ENCODE measurements around the gene NWD2.

- TF ChIP-seq YY1 (IDR thresholded peaks at IDR 0.05; ENCODE audit: low read depth, low read length), result no peak
- TF ChIP-seq EP300 (IDR thresholded peaks at IDR 0.05; ENCODE audit: borderline replicate concordance in 1 of 2, control insufficient read depth in 1 of 2, low read depth in 2 of 2, low read length in 2 of 2), result no peak
- TF ChIP-seq RAD21 (IDR thresholded peaks at IDR 0.05; ENCODE audit: insufficient read depth, low read depth, low read length), result no peak
- TF ChIP-seq SREBF2 (IDR thresholded peaks at IDR 0.05; ENCODE audit: low read length), result no peak
- no peak for TF ChIP-seq CTCF (IDR thresholded peaks at IDR 0.05 in 2 of 3, conservative IDR thresholded peaks at IDR 0.05 in 1 of 3; ENCODE audit: control insufficient read depth in 2 of 3, extremely low read depth in 1 of 3, insufficient read depth in 1 of 3, low read depth in 3 of 3, low read length in 3 of 3)
- no peak for TF ChIP-seq ESRRA (IDR thresholded peaks at IDR 0.05; ENCODE audit: low read length)
- no peak for TF ChIP-seq NFIC (IDR thresholded peaks at IDR 0.05; ENCODE audit: low read depth, low read length)
Observed at GRCh38 chr4:37381040-37381668, 136.6 kb downstream of the NWD2 start.
